ENCODE results near the gene ZSCAN22.

DNA sequence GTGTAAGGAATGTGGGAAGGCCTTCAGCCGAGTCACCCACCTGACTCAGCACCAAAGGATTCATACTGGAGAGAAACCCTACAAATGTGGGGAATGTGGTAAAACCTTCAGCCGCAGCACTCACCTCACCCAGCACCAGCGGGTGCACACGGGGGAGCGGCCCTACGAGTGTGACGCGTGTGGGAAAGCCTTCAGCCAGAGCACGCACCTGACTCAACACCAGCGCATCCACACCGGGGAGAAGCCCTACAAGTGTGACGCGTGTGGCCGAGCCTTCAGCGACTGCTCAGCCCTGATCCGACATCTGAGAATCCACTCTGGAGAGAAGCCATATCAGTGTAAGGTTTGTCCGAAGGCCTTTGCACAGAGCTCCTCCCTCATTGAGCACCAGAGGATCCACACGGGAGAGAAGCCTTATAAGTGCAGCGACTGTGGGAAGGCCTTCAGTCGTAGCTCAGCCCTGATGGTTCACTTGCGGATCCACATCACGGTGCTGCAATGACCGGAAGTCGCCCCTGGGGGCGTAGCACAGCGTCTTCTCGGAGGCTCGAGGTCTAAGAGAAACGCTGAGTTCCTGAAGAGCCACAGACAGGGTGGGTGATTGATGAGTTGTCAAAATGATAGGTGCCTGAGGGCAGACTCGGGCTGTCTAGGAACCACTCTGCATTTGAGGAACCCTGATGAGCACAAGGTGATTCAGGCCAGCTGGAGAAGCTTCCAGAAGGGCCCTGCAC lies 12.2 kb downstream of the ZSCAN22 start:
- TF ChIP-seq, protein P1, sequence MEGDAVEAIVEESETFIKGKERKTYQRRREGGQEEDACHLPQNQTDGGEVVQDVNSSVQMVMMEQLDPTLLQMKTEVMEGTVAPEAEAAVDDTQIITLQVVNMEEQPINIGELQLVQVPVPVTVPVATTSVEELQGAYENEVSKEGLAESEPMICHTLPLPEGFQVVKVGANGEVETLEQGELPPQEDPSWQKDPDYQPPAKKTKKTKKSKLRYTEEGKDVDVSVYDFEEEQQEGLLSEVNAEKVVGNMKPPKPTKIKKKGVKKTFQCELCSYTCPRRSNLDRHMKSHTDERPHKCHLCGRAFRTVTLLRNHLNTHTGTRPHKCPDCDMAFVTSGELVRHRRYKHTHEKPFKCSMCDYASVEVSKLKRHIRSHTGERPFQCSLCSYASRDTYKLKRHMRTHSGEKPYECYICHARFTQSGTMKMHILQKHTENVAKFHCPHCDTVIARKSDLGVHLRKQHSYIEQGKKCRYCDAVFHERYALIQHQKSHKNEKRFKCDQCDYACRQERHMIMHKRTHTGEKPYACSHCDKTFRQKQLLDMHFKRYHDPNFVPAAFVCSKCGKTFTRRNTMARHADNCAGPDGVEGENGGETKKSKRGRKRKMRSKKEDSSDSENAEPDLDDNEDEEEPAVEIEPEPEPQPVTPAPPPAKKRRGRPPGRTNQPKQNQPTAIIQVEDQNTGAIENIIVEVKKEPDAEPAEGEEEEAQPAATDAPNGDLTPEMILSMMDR (IDR thresholded peaks at IDR 0.05): no peak
- no peak for TF ChIP-seq POLR2AphosphoS5 (IDR thresholded peaks at IDR 0.05)
- TF ChIP-seq POLR2A (IDR thresholded peaks at IDR 0.05): no peak
- no peak for TF ChIP-seq EP300 (IDR thresholded peaks at IDR 0.05)
